Measurements from ENCODE around the gene COL17A1.

COL17A1 gene

GRCh38 chr10:104098358-104098925 is 12.8 kb upstream of the COL17A1 start:
- no peak overlapping the region for H3K9ac ChIP-seq
- no peaks in the 10 kb centered on the region for H3K36me3 ChIP-seq (ENCODE audit: insufficient read depth)
- H3K79me2 ChIP-seq (ENCODE audit: insufficient read depth, low read depth): no peaks in the 10 kb centered on the region
- no peak for TF ChIP-seq CTCF (conservative IDR thresholded peaks at IDR 0.05; ENCODE audit: low read depth, low read length)
- H3K4me1 ChIP-seq (ENCODE audit: low read depth, poor library complexity, severe bottlenecking): no peaks in the 10 kb centered on the region
- no peak overlapping the region for H3K4me2 ChIP-seq
- no peak overlapping the region for H3K4me3 ChIP-seq (IDR thresholded peaks at IDR 0.05; ENCODE audit: insufficient read depth, low read depth, low read length)
- H3K27ac ChIP-seq: no peak overlapping the region
- no peaks in the 10 kb centered on the region for H3K27me3 ChIP-seq (ENCODE audit: insufficient read depth, low read depth)
- H4K20me1 ChIP-seq (ENCODE audit: insufficient read depth): no peaks in the 10 kb centered on the region
- no peak overlapping the region for H2AFZ ChIP-seq (ENCODE audit: low read depth)

DNA sequence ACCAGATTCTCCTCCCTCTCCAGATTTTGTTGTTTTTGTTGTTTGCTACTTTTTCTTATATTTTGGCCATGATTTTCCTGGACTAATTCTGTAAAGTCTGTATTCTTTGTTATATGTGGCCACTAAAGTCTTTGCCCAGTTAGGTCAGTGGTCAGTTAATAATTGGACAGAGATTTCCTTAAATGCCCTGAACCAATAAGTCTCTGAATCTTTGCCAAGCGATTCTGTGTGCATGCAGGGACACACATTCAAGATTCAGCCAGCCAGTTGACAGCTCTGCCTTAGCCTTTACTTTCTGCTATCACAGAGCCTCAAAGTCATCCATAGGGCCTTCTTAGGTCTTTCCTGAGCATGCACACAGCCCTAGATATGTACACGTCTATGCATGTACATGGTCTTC is 11.0 kb upstream of the COL17A1 start:
- H3K4me3 ChIP-seq (IDR thresholded peaks at IDR 0.05; ENCODE audit: insufficient read depth, low read depth, low read length): no peak overlapping the region
- H3K27ac ChIP-seq: no peak overlapping the region
- no peak overlapping the region for H3K4me2 ChIP-seq
- TF ChIP-seq CTCF (conservative IDR thresholded peaks at IDR 0.05; ENCODE audit: low read depth, low read length): no peak
- no peak overlapping the region for H3K9ac ChIP-seq
- H4K20me1 ChIP-seq (ENCODE audit: insufficient read depth): no peaks in the 10 kb centered on the region
- no peak overlapping the region for H2AFZ ChIP-seq (ENCODE audit: low read depth)
- no peaks in the 10 kb centered on the region for H3K79me2 ChIP-seq (ENCODE audit: insufficient read depth, low read depth)
- no peaks in the 10 kb centered on the region for H3K4me1 ChIP-seq (ENCODE audit: low read depth, poor library complexity, severe bottlenecking)
- H3K36me3 ChIP-seq (ENCODE audit: insufficient read depth): no peaks in the 10 kb centered on the region
- H3K27me3 ChIP-seq (ENCODE audit: insufficient read depth, low read depth): no peaks in the 10 kb centered on the region

DNA sequence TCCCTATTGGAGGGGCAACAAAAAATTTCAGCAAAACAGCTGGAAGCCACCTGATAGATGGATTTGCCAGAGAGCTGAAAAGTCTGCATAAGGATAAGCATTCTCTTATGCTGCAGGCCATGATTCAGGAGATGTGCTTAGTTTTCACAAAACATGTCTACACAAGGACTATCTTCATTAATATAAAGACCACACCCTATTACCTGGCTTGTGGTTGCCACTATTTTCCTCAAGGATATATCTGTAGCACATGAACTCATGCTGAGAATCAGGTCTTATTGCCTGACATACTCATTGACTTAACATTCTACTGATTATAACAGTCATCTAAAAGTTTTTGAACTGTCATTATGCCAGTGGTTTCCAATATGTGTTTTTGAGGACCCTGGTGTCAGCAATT is 7.1 kb upstream of the COL17A1 start:
- H3K27ac ChIP-seq: no peak overlapping the region
- no peaks in the 10 kb centered on the region for H4K20me1 ChIP-seq (ENCODE audit: insufficient read depth)

DNA sequence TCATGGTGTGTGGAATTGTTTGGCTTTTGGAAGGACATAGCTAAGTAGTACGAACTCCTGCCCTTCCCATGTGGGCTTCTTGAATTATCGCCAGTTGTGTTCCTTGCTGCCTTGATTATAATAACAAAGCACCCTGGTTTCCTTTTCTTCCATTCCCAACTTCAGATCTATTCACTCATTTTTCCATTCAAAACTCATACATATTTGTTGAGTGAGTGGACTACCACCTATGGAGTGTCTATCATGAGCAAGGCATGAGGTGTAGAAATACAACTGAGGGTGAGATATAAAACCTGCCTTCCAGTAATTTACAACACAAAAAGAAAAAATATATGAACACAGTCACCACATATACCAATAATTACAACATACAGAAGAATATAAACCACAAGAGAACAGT is 4.9 kb upstream of the COL17A1 start:
- H2AFZ ChIP-seq (ENCODE audit: low read depth): no peak overlapping the region
- no peak overlapping the region for H3K27ac ChIP-seq
- H3K9ac ChIP-seq: no peak overlapping the region
- TF ChIP-seq CTCF (conservative IDR thresholded peaks at IDR 0.05; ENCODE audit: low read depth, low read length): no peak
- no peaks in the 10 kb centered on the region for H4K20me1 ChIP-seq (ENCODE audit: insufficient read depth)
- H3K4me3 ChIP-seq (IDR thresholded peaks at IDR 0.05; ENCODE audit: insufficient read depth, low read depth, low read length): no peak overlapping the region
- H3K36me3 ChIP-seq (ENCODE audit: insufficient read depth): no peaks in the 10 kb centered on the region
- no peaks in the 10 kb centered on the region for H3K79me2 ChIP-seq (ENCODE audit: insufficient read depth, low read depth)
- no peaks in the 10 kb centered on the region for H3K27me3 ChIP-seq (ENCODE audit: insufficient read depth, low read depth)
- H3K4me2 ChIP-seq: no peak overlapping the region
- H3K4me1 ChIP-seq (ENCODE audit: low read depth, poor library complexity, severe bottlenecking): no peaks in the 10 kb centered on the region

More for the DNA sequence above, 7.1 kb upstream of the COL17A1 start:
- no peaks in the 10 kb centered on the region for H3K79me2 ChIP-seq (ENCODE audit: insufficient read depth, low read depth)
- H3K4me2 ChIP-seq: no peak overlapping the region
- no peak overlapping the region for H2AFZ ChIP-seq (ENCODE audit: low read depth)
- H3K4me1 ChIP-seq (ENCODE audit: low read depth, poor library complexity, severe bottlenecking): no peaks in the 10 kb centered on the region
- no peak overlapping the region for H3K9ac ChIP-seq
- H3K27me3 ChIP-seq (ENCODE audit: insufficient read depth, low read depth): no peaks in the 10 kb centered on the region
- no peak overlapping the region for H3K4me3 ChIP-seq (IDR thresholded peaks at IDR 0.05; ENCODE audit: insufficient read depth, low read depth, low read length)
- no peaks in the 10 kb centered on the region for H3K36me3 ChIP-seq (ENCODE audit: insufficient read depth)
- TF ChIP-seq CTCF (conservative IDR thresholded peaks at IDR 0.05; ENCODE audit: low read depth, low read length): no peak

Measured in KMS-11 (cell line).